ENCODE results near the gene LDLRAD3.

- no peak for TF ChIP-seq CTCF (IDR thresholded peaks at IDR 0.05)
- TF ChIP-seq POLR2A (IDR thresholded peaks at IDR 0.05) = no peak
- no peak for TF ChIP-seq POLR2AphosphoS5 (IDR thresholded peaks at IDR 0.05)
- no peak for TF ChIP-seq EP300 (IDR thresholded peaks at IDR 0.05; ENCODE audit: low read depth)
These were observed 13.4 kb upstream of the LDLRAD3 start for GRCh38 chr11:35930466-35930865.
